ENCODE data around the gene TOR4A.

DNA sequence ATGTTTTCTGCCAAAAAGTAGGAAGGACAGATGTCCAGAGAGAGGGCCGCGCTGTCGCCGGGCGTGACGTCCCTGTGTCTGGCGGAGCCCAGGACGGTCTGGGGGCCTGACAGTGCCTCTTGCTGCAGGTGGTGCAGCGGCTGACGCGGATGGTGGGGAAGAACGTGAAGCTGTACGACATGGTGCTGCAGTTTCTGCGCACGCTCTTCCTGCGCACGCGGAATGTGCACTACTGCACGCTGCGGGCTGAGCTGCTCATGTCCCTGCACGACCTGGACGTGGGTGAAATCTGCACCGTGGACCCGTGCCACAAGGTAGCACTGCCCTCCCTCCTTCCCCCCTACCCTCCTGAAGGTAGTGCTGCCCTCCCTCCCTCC is 14.6 kb upstream of the TOR4A start:
- TF ChIP-seq CTCF (IDR thresholded peaks at IDR 0.05) (no peak), POLR2AphosphoS5 (IDR thresholded peaks at IDR 0.05; ENCODE audit: low read depth, low read length) (no peak), REST (IDR thresholded peaks at IDR 0.05; ENCODE audit: insufficient read depth in 1 of 2, low read depth in 2 of 2, low read length in 1 of 2) (no peak)
